Left lobe of liver (tissue), 2 donors: ENCODE data around the gene CEACAM8. TPM values are rescaled to one million over a fixed set of nuclear protein-coding genes. Genes with fewer than 3 reads are reported as not detected.
"Not testable (repeated sequence)": the region's sequence is repeated elsewhere in the genome, so short reads cannot be mapped to it uniquely, and the experiment has no call there.

Experiments used
- ATAC-seq: fragments of 200-7000 bp; cut with Tn5 transposase; one replicate; pipeline ENCODE4 v1.9.1; 2020; ENCODE audit warnings: mild to moderate bottlenecking, moderate library complexity
- DNase-seq: peaks from one replicate; pipeline ENCODE4 v3.0.0-alpha.2; 2020; ENCODE audit warnings: low spot score
- total RNA-seq: library from RNA; stranded (reverse); gene quantifications from one replicate; pipeline ENCODE4 v1.2.1, GENCODE V29; 2021
- donor health status: DM: no; HTN: no; CAD: no; lungs with moderate emphysema.
- donor health status: DM: no; HTN: yes; CAD: no.

Gene CEACAM8
- total RNA-seq, 1 donor from 2014 or later: 0.33 TPM

DNA sequence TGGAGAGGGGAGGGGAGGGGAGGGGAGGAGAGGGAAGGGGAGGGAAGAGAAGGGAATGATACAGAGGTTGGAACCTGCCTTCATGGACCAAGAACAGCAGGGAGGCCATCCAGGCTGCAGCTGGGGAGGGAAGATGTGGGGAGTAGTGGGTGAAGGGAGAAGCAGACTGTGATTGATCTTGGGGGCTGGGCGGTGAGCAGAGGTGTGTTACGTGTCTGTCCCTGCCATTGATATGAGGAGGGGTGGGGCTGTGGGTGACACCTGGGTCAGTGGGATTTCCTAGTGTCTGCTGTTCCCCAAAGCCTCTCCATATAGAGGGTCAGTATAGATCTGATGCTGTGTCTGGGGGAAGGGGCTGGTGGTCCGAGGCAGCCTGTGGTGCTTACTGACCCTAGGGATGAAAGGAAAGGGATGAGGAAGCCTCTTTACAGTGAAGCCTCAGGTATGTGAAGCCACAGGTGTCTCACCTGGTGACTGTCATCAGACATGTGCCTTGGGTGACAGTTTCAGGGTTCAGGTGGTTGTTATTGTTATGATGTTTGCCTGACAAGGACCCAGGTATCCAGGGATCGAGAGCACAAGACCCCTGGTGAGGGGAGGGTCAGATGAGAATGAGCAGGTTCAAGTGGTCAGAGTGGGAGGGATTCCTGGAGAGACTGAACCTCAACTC, 47.8 kb downstream of the CEACAM8 start:
- DNase-seq (no peak), ATAC-seq (no peak)

DNA sequence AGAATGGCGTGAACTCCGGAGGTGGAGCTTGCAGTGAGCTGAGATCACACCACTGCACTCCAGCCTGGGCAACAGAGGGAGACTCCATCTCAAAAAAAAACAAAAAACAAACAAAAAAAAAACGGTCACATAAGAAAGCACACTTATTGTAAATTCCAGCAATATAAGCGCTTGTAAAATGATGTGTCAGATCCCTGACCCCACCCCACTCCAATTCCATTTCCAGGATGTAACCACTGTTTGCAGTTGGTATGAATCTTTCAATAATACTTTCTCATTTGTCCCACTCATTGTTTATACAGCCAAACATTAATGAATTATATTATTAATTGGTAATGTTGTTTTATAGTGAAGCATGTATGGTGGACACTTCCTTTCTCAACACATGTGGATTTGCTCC, 50.6 kb downstream of the CEACAM8 start:
- ATAC-seq (no peak), DNase-seq (no peak)

DNA sequence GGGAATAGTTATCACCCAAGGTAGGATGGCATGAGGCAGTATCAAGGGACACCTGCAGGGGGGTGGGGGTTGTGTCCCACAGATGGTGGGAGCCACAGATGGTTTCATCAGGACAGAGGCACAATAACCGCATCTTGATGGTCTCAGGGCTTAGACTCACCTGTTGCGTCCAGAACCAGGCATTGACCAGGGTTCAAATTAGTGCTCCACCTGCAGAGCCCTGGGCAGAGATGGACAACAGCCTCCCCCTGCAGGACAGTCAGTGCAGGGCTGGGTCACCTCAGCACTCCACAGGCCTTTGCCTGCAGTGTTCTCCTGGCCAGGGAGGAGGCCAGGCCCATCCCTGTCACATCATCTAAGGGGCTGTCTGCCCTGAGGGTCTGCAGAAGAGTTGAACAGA, 51.9 kb downstream of the CEACAM8 start:
- no peak for ATAC-seq

DNA sequence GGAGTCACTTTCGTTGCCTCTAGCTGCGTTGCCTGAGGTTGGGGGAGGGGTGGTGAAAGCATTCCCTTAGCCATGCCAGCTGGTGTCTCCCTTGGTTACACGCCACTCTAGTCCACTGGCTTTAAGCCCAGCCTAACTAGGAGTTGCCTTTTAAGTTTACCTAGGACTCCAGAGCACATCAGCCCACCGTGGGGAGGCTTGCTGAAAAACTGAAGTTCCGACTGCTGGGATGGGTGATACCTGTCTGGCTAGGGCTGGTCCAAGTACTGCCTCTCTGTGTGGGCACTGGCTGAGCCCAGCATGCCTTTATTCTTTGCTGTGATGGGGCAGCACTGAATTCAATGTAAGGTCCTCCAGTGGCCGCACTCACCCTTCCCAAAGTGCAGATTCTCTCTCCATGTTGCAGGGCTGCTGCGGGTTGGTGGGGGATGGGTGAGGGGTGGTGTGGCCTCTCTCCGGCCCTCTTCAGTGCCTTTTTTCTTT, 54.6 kb downstream of the CEACAM8 start:
- ATAC-seq: no peak

More for the DNA sequence above, 51.9 kb downstream of the CEACAM8 start:
- DNase-seq: no peak

DNA sequence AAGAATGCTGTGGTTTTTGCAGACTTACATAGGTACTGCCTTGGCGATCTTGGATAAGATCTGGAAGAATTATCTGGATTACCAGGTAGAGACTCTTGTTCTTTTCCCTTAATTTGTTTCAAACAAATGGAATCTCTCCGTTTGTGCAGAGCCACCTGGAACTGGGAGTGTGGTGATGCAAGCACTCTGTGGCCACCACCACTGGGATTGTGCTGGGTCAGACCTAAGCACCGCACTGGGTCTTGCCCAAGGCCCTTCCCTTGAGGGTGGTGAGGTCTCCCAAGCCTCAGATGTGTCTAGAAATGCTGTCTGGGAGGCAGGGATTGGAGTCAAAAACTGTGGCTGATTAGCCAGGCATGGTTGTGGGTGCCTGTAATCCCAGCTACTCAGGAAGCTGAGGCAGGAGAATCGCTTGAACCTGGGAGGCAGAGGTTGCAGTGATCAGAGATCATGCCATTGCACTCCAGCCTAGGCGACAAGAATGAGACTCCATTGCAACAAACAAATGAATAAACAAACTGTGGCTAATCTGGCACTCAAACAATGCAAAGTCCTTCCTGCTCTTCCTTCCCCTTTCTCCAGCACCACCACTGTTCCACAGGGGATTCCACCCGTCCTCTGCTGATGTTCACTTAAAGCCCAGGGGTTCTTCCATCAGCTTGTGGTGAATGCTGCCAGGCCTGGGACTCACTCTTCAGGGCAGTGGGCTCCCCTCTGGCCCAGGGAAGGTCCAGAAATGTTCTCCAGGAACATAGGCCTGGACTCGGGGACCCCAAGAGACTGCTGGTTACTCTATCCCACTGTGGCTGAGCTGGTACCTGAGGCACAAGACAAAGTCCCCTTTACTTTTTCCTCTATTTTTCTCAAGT, 55.6 kb downstream of the CEACAM8 start:
- DNase-seq: peak; percentile 24
- ATAC-seq: no peak

More for the DNA sequence above, 54.6 kb downstream of the CEACAM8 start:
- DNase-seq: peak; percentile 23

DNA sequence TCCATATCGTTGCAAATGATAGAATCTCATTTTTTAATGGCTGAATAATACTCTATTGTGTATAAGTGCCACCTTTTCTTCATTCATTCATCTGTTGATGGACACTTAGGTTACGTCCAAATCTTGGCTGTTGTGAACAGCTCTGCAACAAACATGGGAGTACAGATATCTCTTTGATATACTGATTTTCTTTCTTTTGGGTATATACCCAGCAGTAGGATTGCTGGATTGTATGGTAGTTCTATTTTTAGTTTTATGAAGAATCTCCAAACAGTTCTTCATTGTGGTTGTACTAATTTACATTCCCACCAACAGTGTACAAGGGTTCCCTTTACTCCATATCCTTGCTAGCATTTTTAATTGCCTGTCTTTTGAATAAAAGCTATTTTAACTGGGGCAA, 59.4 kb downstream of the CEACAM8 start:
- not testable (repeated sequence) for DNase-seq, ATAC-seq

DNA sequence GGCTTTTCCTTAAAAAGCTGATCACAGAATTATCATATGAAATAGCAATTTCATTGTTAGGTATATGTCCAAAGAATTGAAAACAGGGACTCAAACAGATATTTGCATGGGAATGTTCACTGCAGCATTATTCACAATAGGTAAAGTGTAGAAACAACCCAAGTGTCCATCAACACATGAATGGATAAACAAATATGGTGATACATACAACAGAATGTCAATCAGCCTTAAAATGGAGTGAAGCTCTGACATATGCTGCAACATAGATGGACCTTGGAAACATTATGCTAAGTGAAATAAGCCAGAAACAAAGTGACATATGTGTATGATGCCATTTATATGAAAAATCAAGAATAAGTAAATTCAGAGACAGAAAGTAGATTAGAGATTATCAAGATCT, 60.3 kb downstream of the CEACAM8 start:
- ATAC-seq (no peak), DNase-seq (no peak)

DNA sequence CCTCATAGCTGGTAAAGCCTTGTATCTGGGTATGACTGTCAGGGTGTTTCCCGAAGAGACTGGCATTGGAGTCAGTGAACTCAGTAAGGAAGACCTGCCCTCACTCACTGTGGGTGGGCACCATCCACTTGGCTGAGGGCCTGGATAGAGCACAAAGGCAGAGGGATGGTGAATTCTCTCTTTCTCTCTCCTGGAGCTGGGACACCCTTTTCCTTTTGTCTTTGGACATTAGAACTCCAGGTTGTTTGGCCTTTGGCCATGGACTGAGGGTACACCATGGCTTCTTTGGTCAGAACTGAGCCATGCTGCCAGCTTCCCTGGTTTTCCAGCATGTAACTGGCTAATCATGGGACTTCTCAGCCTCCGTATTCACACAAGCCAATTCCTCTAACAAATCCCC, 61.8 kb downstream of the CEACAM8 start:
- ATAC-seq: no peak
- DNase-seq: peak; percentile 33

DNA sequence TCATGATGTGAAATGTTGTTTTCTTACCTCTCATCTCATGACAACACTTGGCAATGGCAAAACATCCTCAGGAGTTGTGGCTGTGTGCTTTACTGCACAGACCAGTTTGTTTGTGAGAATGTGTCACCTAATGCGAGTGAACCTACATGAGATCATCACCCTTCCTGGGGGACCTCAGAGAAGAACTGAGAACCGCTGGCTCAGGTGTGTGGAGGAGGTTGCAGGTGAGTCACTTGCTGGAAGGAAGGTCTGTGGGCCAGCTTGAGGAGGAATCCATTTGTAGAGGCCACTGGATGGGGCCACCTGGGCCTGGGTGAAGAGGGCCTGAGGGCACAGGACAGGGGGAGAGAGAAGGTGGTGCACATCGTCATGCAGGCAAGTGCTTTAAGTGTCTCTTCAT, 63.4 kb downstream of the CEACAM8 start:
- DNase-seq: no peak
- no peak for ATAC-seq

Other genes starting within 250 kb of the CEACAM8 start
- gene CNFN, start 204.6 kb downstream of the CEACAM8 start, total RNA-seq: not detected
- gene LIPE, start 167.5 kb downstream of the CEACAM8 start, total RNA-seq: 0.83 TPM
- not detected for gene CXCL17, start 152.0 kb downstream of the CEACAM8 start, total RNA-seq
- gene CEACAM1, start 66.4 kb downstream of the CEACAM8 start, total RNA-seq: 27.0 TPM
- gene PSG3, start 145.6 kb upstream of the CEACAM8 start, total RNA-seq: not detected
- not detected for gene PSG8, start 170.8 kb upstream of the CEACAM8 start, total RNA-seq